NCI-H82 (cell line): ENCODE measurements around the gene ELFN1.

Experiments used
- DNase-seq: peaks from one replicate; lab custom pipeline; 2025; lab: John Stamatoyannopoulos, UW

Gene ELFN1

DNA sequence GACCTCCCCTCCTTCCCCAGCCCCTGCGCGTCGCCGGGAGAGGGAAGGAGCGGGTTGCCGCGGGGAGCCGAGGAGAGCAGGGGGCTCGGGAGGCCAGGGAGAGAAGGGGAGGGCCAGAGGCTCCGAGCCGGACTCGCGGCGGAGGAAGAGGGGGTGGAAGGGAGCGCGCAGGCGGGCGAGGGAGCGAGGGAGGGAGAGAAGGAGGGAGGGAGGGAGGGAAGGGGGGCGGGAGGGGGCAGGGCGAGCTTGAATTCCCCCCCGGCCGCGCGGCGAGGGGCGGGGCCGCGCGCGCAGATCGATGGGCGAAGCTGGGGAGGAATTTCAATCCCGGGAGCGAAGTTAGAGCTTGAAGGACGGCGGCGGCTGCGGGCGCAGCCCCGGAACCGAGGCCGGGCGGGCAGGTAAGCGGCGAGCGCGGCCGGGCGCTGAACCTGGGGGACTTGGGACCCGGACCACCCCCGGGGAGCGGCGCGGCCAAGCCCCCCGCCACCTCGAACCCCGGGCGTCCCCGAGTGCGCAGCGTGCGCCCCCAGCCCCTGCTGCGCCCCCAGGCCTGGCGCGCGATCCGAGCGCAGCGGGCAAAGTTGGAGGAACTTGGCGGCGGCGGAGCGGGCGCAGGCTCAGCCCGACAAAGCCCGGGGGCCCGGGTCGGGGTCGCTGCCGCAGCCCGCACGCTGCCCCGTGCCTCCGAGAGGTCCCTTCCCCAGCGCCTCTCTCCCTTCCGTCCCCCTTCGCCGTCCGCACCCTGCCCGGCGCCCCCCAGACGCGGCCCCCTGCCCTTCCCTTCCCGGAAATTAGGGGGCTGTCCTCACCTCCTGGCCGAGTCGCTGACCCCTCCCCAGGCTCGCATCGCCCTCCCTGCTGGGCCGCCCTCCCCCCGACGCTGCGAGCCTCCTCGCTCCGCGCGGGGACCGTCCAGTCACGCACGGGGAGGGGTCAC is at the start of gene ELFN1:
ELFN1 (plus strand) TSS at position 324 of the 940 bp plus-strand sequence. CDS start 74,320 bp downstream, outside the sequence.
- peak; percentile 90 for DNase-seq

GRCh38 chr7:1620835-1621234 is 49.2 kb upstream of the ELFN1 start:
- no peak for DNase-seq

DNA sequence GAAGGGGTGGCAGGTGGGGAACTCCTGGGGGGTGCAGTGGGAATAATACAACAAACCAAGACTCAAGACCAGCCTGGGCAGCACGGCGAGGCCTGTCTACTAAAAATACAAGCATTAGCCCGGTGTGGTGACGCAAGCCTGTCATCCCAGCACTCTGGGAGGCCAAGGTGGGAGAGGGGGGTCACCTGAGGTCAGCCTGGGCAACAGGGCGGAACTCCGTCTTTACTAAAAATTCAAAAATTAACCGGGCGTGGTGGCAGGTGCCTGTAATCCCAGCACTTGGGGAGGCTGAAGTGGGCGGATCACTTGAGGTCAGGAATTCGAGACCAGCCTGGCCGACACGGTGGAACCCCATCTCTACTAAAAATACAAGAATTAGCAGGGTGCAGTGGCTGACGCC is 48.4 kb upstream of the ELFN1 start:
- DNase-seq = no peak

DNA sequence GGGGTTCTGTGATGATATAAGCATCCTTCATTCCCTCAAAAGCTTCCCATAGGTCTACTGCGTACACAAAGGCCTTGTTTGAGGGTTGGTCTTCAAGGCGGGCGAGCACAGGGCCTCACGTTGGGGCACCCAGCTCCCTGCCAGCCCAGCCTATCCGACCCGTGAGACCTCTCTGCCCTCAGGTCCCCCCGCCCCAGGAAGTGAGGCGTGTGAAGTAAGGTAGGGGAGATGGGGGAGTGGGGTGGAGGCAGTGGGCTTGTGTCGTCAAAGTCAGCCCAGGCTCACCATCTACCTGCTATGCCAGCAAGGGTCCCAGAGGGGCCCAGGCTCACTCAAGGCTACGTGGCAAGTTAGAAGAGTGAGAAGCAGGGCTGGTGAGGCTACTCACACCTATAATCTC is 47.6 kb upstream of the ELFN1 start:
- DNase-seq = no peak

GRCh38 chr7:1623810-1624209 is 46.3 kb upstream of the ELFN1 start:
- DNase-seq = no peak

DNA sequence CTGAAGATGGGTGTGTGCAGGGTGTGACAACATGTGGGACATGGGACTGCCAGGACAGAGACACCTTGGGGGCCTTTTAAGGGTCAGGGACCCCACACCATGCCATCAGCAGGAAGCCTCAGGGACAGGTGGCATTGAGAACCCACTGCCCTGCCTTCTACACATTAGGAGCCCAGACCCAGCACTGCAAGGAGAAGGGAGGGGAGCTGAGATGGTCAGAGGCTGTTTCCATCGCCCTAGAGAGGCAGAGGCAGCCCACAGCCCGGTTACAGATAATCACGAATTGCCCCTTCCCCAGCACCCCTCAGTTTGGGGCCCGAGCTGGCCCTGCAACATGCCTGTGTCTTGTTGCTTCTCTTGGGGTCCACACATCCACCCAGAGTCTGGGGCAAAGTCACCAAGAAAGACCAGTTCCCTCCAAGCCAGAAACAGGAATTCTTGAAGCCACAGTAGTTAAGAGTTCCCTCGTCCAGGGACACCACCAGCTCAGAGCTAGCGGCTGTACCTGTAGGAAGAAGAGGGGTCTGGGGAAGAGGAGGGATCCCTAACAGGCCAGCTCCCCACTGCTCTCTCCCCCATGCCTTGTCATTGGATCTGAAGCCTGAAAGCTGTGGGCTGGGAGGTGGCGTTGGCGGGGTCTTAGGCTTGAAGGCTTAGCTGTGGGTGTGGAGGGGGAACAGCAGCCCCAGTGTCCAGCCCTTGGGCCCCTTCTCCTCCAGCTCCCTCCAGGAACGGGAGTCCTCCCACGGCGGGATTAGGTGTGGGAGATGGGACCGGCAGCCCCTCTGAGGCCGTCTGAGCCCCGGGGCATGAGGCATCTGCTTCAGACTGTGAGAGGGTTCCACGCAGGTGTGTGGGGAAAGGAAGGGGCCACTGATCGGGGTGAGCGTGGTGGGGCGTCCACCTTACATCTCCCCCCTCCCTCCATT is 44.8 kb upstream of the ELFN1 start:
- DNase-seq = no peak

- DNase-seq = no peak
Measured at GRCh38 chr7:1626769-1627168, 43.3 kb upstream of the ELFN1 start.

GRCh38 chr7:1630700-1631336 is 39.3 kb upstream of the ELFN1 start:
- DNase-seq = no peak

DNA sequence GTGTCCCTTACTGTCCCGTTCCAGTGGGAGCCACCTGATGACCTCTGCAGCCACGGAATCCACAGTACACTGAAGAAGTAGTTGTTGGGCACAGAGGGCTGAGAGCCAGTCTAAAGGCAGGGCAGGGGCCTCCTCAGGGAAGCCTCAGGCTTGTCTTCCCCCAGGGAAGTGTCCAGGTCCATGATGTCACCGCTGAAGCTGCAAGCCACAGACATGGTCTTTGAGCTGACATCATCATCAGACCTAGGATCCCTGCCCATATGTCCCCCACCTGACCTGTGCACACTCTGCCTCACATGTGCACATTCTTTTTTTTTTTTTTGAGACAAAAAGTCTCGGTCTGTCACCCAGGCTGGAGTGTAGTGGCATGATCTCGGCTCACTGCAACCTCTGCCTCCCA is 38.4 kb upstream of the ELFN1 start:
- no peak for DNase-seq

- DNase-seq = no peak
Measured at GRCh38 chr7:1632506-1632905, 37.6 kb upstream of the ELFN1 start.

DNA sequence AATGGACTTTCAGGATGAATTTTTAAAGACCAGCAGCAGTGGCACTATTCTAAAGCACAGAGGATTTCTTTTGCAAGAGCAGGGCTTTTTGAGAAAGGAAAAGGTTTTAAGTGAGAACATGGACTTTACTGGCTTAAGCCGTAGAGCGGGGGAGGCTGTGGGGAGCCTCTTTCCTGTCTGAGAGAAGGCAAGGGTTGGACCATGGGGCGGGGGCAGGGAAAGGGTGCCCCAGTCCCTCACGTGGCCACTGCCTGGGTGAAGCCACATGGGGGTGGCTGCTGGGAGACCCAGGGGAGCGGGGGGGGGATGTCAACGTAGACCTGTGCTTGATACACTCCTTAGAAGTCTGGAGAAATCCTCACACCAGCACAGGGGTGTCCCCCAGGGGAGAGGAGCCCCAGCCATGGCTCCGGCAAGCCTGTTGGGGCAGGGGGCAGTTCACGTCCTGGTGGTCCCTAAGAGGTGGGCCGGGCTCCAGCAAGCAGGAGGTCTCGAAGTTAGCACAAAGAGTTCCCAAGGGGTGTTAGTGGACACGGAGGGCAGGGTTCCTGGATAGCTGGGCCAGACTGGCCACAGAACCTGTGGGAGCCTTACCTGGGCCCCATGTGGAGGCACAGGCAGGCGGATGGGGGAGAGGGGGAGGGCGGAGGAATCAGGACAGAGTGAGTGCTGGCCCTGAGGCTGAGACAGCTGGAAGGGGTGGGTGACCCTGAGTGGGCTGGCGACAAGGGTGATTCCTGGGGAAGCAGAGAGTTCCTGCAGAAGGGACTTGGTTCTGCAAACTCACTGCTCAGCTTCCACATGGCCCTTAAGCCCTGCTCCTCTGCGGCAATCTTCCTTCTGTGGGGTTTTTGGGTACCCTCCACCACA is 36.9 kb upstream of the ELFN1 start:
- DNase-seq = no peak

- no peak for DNase-seq
Measured at GRCh38 chr7:1635401-1635800, 34.7 kb upstream of the ELFN1 start.

- DNase-seq = no peak
Measured at GRCh38 chr7:1637155-1637554, 32.9 kb upstream of the ELFN1 start.

DNA sequence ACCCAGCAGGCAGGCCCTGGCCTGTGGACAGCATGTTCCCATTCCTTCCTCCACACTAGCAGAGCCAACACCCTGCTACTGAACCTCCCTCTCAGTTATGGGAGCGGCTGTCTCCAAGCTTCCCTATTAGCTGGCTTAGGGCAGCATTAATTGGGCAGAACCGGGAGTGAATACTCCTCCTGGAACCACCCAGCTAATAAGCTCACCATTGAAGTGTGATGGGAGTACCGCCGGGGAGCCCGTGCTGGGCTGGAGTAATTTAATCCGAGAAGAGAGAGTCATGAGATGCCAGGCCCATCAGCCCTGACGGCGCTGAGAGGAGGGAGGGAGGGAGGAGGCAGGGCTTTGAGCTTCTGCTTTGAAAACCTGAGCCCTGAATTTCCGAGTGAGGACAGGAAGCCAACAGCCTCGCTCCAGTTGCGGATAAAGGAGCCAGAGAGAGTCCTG is 31.8 kb upstream of the ELFN1 start:
- DNase-seq = peak; percentile 77

DNA sequence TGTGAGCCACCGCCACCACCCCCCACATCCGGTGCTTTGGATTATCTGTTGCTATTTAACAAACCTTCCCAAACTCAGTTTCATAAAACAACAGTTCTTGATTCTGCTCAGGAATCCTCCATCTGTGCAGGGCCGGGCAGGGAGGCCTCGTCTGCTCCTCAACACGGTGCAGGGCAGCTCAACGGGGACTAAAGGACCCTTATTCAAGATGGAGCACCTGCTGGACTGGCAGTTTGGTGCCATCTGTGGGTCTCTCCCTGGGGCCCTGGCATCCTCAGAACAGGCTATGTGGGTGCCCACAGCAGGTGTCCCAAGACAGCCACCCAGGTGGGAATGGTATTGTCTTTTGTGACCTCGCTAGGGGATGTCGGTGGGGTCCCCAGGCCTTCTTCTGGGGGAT is 31.0 kb upstream of the ELFN1 start:
- DNase-seq = no peak

- DNase-seq = no peak
Measured at GRCh38 chr7:1639532-1640175, 30.4 kb upstream of the ELFN1 start.

DNA sequence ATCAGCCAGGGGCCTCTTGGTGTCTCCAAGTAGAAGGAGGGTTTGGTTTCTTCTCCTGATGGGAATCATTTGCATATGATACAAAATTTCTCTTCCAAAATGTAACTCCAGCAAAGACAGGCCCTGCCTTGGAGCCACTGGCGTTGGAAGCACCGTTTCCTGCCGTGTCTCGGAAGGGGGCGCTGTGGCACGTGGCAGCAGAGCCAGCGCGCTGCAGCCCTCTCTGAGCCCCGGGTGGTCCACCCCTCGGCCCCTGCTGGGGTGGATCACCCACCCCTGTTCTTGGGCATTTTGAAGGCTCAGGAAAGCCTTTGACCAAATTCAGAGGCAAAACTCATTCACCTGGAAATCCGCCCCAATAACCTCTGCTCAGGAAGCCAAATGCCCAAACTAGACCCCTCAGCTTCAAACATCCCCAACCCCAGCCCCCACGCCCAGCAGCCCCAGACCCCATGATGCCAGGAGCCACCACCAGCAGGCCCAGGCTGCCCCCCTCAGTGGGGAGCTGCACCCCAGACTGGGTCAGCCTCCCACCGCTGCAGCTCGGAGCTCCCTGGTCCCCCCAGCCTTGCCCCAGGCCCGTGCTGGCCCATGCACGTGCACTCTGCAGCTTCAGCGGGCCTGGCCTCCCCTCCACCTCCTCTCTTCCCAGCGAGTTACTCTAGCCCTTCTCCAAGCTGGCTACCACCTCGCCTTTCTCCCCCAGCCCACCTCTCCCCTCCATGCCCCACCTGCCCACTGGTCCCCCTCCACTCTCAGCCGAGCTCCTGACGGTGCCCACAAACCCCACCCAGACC is 29.5 kb upstream of the ELFN1 start:
- no peak for DNase-seq

GRCh38 chr7:1641173-1641572 is 28.9 kb upstream of the ELFN1 start:
- DNase-seq = no peak

GRCh38 chr7:1641661-1642260 is 28.3 kb upstream of the ELFN1 start:
- DNase-seq = no peak
